HG02588 (cell line): Measurements from ENCODE around the gene RAB18.
"Not testable (repeated sequence)": the region's sequence is repeated elsewhere in the genome, so short reads cannot be mapped to it uniquely, and the experiment has no call there.

Source experiments
- ATAC-seq: cut with Tn5 transposase; IDR thresholded peaks from one replicate; pipeline ENCODE4 v1.9.1; 2021; ENCODE audit warnings: mild to moderate bottlenecking, moderate library complexity; ENCODE audit not compliant: unreplicated experiment

The RAB18 gene

GRCh38 chr10:27541796-27542729 lies 38.0 kb downstream of the RAB18 start:
- no peak for ATAC-seq

- ATAC-seq = no peak
These were observed 38.7 kb downstream of the RAB18 start for GRCh38 chr10:27542812-27543211.

- ATAC-seq = no peak
These were observed 42.9 kb downstream of the RAB18 start for GRCh38 chr10:27547047-27547446.

- ATAC-seq = no peak
These were observed 43.4 kb downstream of the RAB18 start for GRCh38 chr10:27547482-27547881.

GRCh38 chr10:27550823-27551222 lies 46.7 kb downstream of the RAB18 start:
- no peak for ATAC-seq

- peak; percentile 60 for ATAC-seq
These were observed 54.5 kb downstream of the RAB18 start for GRCh38 chr10:27558612-27559020.

- ATAC-seq = no peak
These were observed 57.2 kb downstream of the RAB18 start for GRCh38 chr10:27561334-27561733.

- ATAC-seq = no peak
These were observed 60.3 kb downstream of the RAB18 start for GRCh38 chr10:27564398-27564797.

GRCh38 chr10:27564880-27565279 lies 60.8 kb downstream of the RAB18 start:
- ATAC-seq = no peak

- ATAC-seq = no peak
These were observed 64.4 kb downstream of the RAB18 start for GRCh38 chr10:27568196-27569175.

- ATAC-seq = no peak
These were observed 65.8 kb downstream of the RAB18 start for GRCh38 chr10:27569946-27570345.

- ATAC-seq = not testable (repeated sequence)
These were observed 72.9 kb downstream of the RAB18 start for GRCh38 chr10:27577038-27577437.

- no peak for ATAC-seq
These were observed 74.2 kb downstream of the RAB18 start for GRCh38 chr10:27578316-27578715.

- ATAC-seq = no peak
These were observed 77.1 kb downstream of the RAB18 start for GRCh38 chr10:27581225-27581624.

- ATAC-seq = no peak
These were observed 80.2 kb downstream of the RAB18 start for GRCh38 chr10:27584302-27584701.
